ENCODE data around the gene VIPR2.

Gene VIPR2

DNA sequence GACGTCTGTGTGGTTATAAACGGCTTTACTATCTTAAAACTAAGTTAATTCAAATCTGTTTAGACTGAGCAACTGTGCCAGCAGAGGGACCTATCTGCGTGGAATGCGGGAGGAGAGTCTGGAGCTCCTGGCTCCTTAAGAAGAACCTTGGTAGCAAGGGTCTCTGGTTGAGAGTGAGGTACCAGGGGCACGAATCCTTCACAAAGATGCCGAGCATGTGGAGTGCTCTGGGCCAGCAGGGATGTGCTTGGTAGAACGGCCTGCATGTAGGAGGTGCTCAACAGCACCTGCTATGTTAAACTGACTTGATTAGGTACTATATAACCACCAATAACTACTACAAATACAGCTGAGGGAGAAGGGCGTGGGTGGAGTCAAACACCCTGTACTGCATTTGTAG, 102.6 kb downstream of the VIPR2 start:
- TF ChIP-seq, protein P1, sequence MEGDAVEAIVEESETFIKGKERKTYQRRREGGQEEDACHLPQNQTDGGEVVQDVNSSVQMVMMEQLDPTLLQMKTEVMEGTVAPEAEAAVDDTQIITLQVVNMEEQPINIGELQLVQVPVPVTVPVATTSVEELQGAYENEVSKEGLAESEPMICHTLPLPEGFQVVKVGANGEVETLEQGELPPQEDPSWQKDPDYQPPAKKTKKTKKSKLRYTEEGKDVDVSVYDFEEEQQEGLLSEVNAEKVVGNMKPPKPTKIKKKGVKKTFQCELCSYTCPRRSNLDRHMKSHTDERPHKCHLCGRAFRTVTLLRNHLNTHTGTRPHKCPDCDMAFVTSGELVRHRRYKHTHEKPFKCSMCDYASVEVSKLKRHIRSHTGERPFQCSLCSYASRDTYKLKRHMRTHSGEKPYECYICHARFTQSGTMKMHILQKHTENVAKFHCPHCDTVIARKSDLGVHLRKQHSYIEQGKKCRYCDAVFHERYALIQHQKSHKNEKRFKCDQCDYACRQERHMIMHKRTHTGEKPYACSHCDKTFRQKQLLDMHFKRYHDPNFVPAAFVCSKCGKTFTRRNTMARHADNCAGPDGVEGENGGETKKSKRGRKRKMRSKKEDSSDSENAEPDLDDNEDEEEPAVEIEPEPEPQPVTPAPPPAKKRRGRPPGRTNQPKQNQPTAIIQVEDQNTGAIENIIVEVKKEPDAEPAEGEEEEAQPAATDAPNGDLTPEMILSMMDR (IDR thresholded peaks at IDR 0.05; ENCODE audit: low read depth, low read length, missing control alignments): no peak
- no peak overlapping the region for H3K4me3 ChIP-seq (ENCODE audit: low read depth, low read length)
- in situ Hi-C loops (cut with HindIII; ENCODE audit: low sequenced_read_pairs): loop anchor here (5.0 kb wide), 1 partner anchor 35 kb away; no protein-coding TSS in a partner anchor
- no peak for DNase-seq (ENCODE audit: low read depth)

DNA sequence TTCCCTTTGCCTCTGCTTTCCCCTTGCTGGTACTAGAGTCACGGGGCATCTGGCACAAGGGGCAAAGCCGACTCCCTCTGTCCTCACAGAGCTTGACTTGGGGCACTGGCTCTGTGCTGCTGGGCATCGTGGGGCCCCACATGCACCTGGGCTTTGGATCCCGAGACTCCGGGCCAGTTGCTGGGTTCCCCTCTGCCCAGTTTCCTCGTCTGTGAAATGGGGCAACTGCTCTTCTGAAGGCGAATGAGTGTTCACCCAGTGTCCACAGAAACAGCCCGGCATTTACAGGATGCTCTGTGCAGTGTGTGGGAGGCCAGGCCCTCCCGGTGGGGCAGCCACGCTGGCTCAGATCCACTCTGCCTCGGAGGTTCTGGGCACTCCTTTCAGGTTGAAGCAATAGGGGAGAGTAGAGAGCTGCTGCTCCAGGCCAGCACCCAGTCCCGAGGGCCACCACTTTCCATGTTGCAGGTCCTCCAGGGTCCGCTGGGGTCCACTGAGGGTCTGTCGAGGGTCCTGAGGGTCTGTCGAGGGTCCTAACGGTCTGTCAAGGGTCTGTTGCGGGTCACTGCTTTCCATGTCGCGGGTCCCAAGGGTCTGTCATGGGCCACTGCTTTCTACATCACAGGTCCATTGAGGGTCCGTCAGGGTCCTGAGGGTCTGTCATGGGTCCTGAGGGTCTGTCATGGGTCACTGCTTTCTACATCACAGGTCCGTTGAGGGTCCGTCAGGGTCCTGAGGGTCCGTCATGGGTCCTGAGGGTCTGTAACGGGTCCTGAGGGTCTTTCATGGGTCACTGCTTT, 103.6 kb downstream of the VIPR2 start:
- H3K4me3 ChIP-seq (ENCODE audit: low read depth, low read length): no peak overlapping the region
- TF ChIP-seq, protein P1 (IDR thresholded peaks at IDR 0.05; ENCODE audit: low read depth, low read length, missing control alignments): no peak
- in situ Hi-C loops (cut with HindIII; ENCODE audit: low sequenced_read_pairs): loop anchor here (5.0 kb wide), 1 partner anchor 34 kb away; no protein-coding TSS in a partner anchor
- DNase-seq (ENCODE audit: low read depth): no peak

DNA sequence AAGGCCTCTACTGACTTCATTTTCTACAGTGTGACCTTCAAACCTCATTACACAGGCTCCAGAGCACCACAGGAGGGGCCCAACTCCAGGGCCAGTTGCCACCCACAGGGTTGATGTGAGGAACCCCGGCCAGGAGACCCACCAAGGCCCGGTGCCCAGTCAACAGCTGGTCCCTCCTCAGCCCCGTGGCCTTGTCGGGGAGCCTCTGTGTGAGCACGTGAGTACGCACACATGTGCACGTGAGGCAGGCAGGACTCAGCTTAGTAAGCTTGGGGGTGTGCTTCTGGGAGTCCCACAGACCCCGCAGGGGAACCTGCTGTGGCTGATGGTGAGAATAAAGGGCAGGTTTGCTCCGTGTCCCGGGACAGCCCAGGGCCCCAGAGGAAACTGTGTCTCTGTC, 104.5 kb downstream of the VIPR2 start:
- DNase-seq (ENCODE audit: low read depth): no peak
- in situ Hi-C loops (cut with HindIII; ENCODE audit: low sequenced_read_pairs): loop anchor here (5.0 kb wide), 1 partner anchor 33 kb away; no protein-coding TSS in a partner anchor
- H3K4me3 ChIP-seq (ENCODE audit: low read depth, low read length): no peak overlapping the region
- TF ChIP-seq, protein P1 (IDR thresholded peaks at IDR 0.05; ENCODE audit: low read depth, low read length, missing control alignments): no peak

DNA sequence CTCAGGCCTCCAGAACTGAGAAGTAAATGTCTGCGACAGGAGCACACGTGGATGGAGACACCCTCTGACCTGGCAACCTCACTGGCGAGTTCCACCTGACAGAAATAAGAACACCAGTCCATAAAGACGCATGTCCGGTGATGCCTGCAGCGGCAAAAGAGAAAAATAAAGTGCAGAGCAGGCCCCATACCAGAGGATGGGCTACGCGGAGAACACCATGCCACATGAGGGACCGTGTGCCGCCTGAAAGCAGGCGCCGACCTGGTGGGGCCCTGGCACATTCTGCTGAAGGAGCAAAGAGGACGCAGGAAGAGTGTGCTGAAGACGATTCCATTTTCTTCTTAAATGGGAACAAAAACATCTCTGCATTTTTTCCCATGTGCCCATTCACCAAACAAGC, 105.0 kb downstream of the VIPR2 start:
- no peak overlapping the region for H3K4me3 ChIP-seq (ENCODE audit: low read depth, low read length)
- TF ChIP-seq, protein P1 (IDR thresholded peaks at IDR 0.05; ENCODE audit: low read depth, low read length, missing control alignments): no peak
- DNase-seq (ENCODE audit: low read depth): no peak
- in situ Hi-C loops (cut with HindIII; ENCODE audit: low sequenced_read_pairs): loop anchor here (5.0 kb wide), 1 partner anchor 32 kb away; no protein-coding TSS in a partner anchor

DNA sequence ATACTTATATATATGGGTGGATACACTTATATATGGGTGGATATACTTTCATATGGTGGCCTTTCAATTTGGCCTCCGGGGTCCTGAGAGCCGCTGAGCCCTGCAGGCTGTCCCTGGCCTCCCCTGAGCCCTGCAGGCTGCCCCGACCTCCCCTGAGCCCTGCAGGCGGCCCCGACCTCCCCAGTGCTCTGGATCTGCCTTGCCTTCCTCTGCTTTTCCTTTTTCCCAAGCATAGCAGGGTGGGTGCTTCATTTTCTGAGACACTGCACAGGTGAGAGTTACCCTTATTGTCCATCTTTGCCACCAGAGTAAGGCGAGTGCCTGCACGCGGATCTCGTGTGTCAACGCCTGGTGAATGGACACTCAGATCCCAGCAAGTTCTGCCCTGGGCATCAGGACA, 106.6 kb downstream of the VIPR2 start:
- no peak overlapping the region for H3K4me3 ChIP-seq (ENCODE audit: low read depth, low read length)
- no peak for DNase-seq (ENCODE audit: low read depth)
- TF ChIP-seq, protein P1 (IDR thresholded peaks at IDR 0.05; ENCODE audit: low read depth, low read length, missing control alignments): no peak
- in situ Hi-C loops (cut with HindIII; ENCODE audit: low sequenced_read_pairs): no loop called here

DNA sequence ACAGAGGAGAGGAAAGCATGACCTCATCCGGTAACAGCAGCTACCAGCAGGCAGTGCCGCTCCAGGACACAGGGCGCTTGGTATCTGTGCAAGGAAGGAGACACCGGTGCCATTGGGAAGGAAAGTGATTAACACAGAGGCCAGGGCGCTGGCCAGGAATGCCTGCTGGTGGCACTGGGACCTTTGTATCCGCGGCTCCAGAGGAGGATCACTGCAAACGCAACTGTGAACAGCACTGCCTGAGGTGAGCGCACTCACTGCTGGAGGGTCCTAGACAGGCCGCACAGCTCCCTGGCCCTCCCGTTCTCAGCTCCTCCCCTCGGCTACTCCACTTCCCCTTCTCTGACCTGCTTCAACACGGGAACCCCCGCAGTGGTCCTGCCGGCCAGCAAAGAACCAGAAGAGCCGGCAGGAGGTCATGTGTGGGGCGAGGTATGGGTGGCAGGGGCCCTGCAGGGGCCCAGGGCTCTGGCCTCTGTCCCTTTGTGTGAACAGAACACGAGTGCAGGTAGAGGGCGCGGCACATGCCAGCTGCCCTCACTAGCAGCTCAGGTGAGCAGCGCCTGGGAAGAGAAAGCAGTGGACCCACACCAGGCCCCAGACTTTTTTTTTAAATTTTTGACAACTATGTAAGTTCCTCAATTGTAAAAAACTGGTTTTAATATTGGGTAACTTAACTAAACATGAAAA, 107.6 kb downstream of the VIPR2 start:
- H3K4me3 ChIP-seq (ENCODE audit: low read depth, low read length): no peak overlapping the region
- DNase-seq (ENCODE audit: low read depth): no peak
- in situ Hi-C loops (cut with HindIII; ENCODE audit: low sequenced_read_pairs): no loop called here
- TF ChIP-seq, protein P1 (IDR thresholded peaks at IDR 0.05; ENCODE audit: low read depth, low read length, missing control alignments): no peak
